KG1 (cell line): Measurements from ENCODE around the gene TAS2R13.

Source experiments
- DNase-seq: peaks from one replicate; lab custom pipeline; 2025; lab: John Stamatoyannopoulos, UW

TAS2R13 gene

GRCh38 chr12:10867381-10867780, 42.0 kb downstream of the TAS2R13 start:
- no peak for DNase-seq

- no peak for DNase-seq
These were observed 45.7 kb downstream of the TAS2R13 start for GRCh38 chr12:10863512-10864218.

GRCh38 chr12:10861366-10861765, 48.0 kb downstream of the TAS2R13 start:
- no peak for DNase-seq
